Suprapubic skin (tissue), 4 donors: ENCODE measurements around the gene PGAP6. TPM values are rescaled to one million over a fixed set of nuclear protein-coding genes. Genes with fewer than 3 reads are reported as not detected.

Source experiments
- DNase-seq, 2 donors: peaks; one replicate each; pipeline ENCODE4 v3.0.0-alpha.2; 2019; ENCODE audit warnings: low spot score in 2 of 2
- H3K27ac ChIP-seq: fragments of 200-600 bp; sonication (generic); one replicate; pipeline ENCODE4 v1.5.1; 2019
- H3K27me3 ChIP-seq: fragments of 200-600 bp; sonication (generic); one replicate; pipeline ENCODE4 v1.5.1; 2019
- H3K36me3 ChIP-seq: fragments of 200-600 bp; sonication (generic); one replicate; pipeline ENCODE4 v1.5.1; 2019
- H3K4me1 ChIP-seq: fragments of 200-600 bp; sonication (generic); one replicate; pipeline ENCODE4 v1.5.1; 2019
- H3K4me3 ChIP-seq: fragments of 200-600 bp; sonication (generic); one replicate; pipeline ENCODE4 v1.5.1; 2019; ENCODE audit warnings: mild to moderate bottlenecking
- H3K9me3 ChIP-seq: fragments of 200-600 bp; sonication (generic); one replicate; pipeline ENCODE4 v1.5.1; 2019
- CTCF ChIP-seq, 2 donors: fragments of 200-600 bp in 1 of 2; fragments of 450-650 bp in 1 of 2; sonication (generic) in 1 of 2; IDR thresholded peaks; one replicate each; pipeline ENCODE4 v1.5.1; 2016 to 2019; ENCODE audit warnings: antibody characterized with exemption in 2 of 2, mild to moderate bottlenecking in 1 of 2, moderate library complexity in 1 of 2
- EP300 ChIP-seq: sonication (generic); formaldehyde crosslinking; IDR thresholded peaks from one replicate; pipeline ENCODE4 v1.6.1; 2017; ENCODE audit warnings: antibody characterized with exemption
- POLR2A ChIP-seq, 2 donors: fragments of 450-650 bp; IDR thresholded peaks; one replicate each; pipeline ENCODE4 v1.6.1; 2017; ENCODE audit warnings: antibody characterized with exemption in 2 of 2, mild to moderate bottlenecking in 2 of 2, moderate library complexity in 2 of 2
- POLR2AphosphoS5 ChIP-seq, 3 donors: sonication (generic); formaldehyde crosslinking; IDR thresholded peaks; one replicate each; pipeline ENCODE4 v1.6.1; 2017; ENCODE audit warnings: antibody characterized with exemption in 3 of 3
- WGBS: methylation state at CpG from one replicate; pipeline ENCODE4 v1.1.5; 2018; 5-methylcytosine and 5-hydroxymethylcytosine counted together
- total RNA-seq, 4 donors: library from RNA; depleted of rRNA; stranded (reverse); fragments of >200 nt; gene quantifications; one replicate each; pipeline ENCODE4 v1.1.0, GENCODE V29; 2016

Gene PGAP6
- total RNA-seq, 4 donors from 2014 or later, result 12.6 to 19.3 (median 15.5) TPM

GRCh38 chr16:386641-387156, 4.9 kb upstream of the PGAP6 start:
- Histone ChIP-seq H3K27ac (peak overlapping the region; percentile 24), H3K27me3 (no peaks in the 10 kb centered on the region), H3K4me1 (peaks cover 27% of the 10 kb centered on the region), H3K9me3 (no peaks in the 10 kb centered on the region), H3K36me3 (no peaks in the 10 kb centered on the region), H3K4me3 (no peak overlapping the region)
- 69% methylated on average over 18 of the region's 19 CpGs for WGBS
- no peak for TF ChIP-seq POLR2AphosphoS5 (IDR thresholded peaks at IDR 0.05)
- TF ChIP-seq EP300, result no peak
- TF ChIP-seq CTCF (IDR thresholded peaks at IDR 0.05), result no peak
- no peak for TF ChIP-seq POLR2A (IDR thresholded peaks at IDR 0.05)
- DNase-seq, result no peak

- 35% methylated on average over 31 of the region's 33 CpGs for WGBS
- peak overlapping the region; percentile 87 for H3K27ac ChIP-seq
- peaks cover 53% of the 10 kb centered on the region for H3K4me1 ChIP-seq
- TF ChIP-seq POLR2AphosphoS5 (IDR thresholded peaks at IDR 0.05) (no peak), EP300 (no peak), CTCF (IDR thresholded peaks at IDR 0.05) (no peak), POLR2A (IDR thresholded peaks at IDR 0.05) (no peak)
- H3K4me3 ChIP-seq, result peak overlapping the region; percentile 94
- H3K36me3 ChIP-seq, result no peaks in the 10 kb centered on the region
- no peaks in the 10 kb centered on the region for H3K27me3 ChIP-seq
- DNase-seq, result peak in 1 of 2 donors; percentile 68
- no peaks in the 10 kb centered on the region for H3K9me3 ChIP-seq
Measured at GRCh38 chr16:383326-384051, 1.7 kb upstream of the PGAP6 start.

- Histone ChIP-seq H3K9me3 (no peaks in the 10 kb centered on the region), H3K4me1 (peaks cover 48% of the 10 kb centered on the region), H3K36me3 (peaks cover 14% of the 10 kb centered on the region), H3K27me3 (no peaks in the 10 kb centered on the region), H3K27ac (peak overlapping the region; percentile 68), H3K4me3 (peak overlapping the region; percentile 94)
- 0% methylated on average over 4 of the region's 73 CpGs for WGBS
- no peak for TF ChIP-seq CTCF (IDR thresholded peaks at IDR 0.05)
- DNase-seq, result peak in 1 of 2 donors; percentile 71
Measured at GRCh38 chr16:381012-381788, 578 bp downstream of the PGAP6 start.

GRCh38 chr16:380762-381011, 1.1 kb downstream of the PGAP6 start:
- DNase-seq, result no peak

More at GRCh38 chr16:380762-381011, 1.1 kb downstream of the PGAP6 start:
- H3K4me3 ChIP-seq, result peak overlapping the region; percentile 94
- TF ChIP-seq EP300, result no peak
- no peak for TF ChIP-seq POLR2A (IDR thresholded peaks at IDR 0.05)
- TF ChIP-seq CTCF (IDR thresholded peaks at IDR 0.05), result no peak
- TF ChIP-seq POLR2AphosphoS5 (IDR thresholded peaks at IDR 0.05), result no peak
- H3K9me3 ChIP-seq, result no peaks in the 10 kb centered on the region
- no CpG with 5 or more reads among the region's 12 CpGs for WGBS
- peaks cover 19% of the 10 kb centered on the region for H3K36me3 ChIP-seq
- H3K27ac ChIP-seq, result no peak overlapping the region
- peaks cover 48% of the 10 kb centered on the region for H3K4me1 ChIP-seq
- H3K27me3 ChIP-seq, result no peaks in the 10 kb centered on the region
